HEK293 (cell line): ENCODE measurements around the gene USP46.

Source experiments
- CTCF ChIA-PET: fragments of 350-600 bp; formaldehyde crosslinking; extraction: SDS; loops from one replicate; lab custom pipeline; 2021; ENCODE audit warnings: antibody characterized with exemption; lab: Yijun Ruan, JAX
- POLR2A ChIA-PET: fragments of 300-600 bp; formaldehyde crosslinking; extraction: SDS; loops from one replicate; lab custom pipeline; 2020; ENCODE audit warnings: antibody characterized with exemption, inconsistent platforms; lab: Yijun Ruan, JAX
- H3K27ac ChIP-seq: fragments of 200-500 bp; sonication (Bioruptor generic); 2 replicates; pipeline ENCODE4 v1.5.1; 2014; ENCODE audit warnings: low read depth, low read length, control low read depth, inconsistent platforms; ENCODE audit errors: extremely low read depth
- H3K36me3 ChIP-seq, 2 experiments: fragments of 200-500 bp in 1 of 2; sonication (Bioruptor generic) in 1 of 2; 1 replicate in 1 of 2; 2 replicates in 1 of 2; pipeline ENCODE4 v1.5.1; 2014 to 2017; ENCODE audit warnings: inconsistent platforms in 2 of 2, low read length in 2 of 2; ENCODE audit not compliant: control insufficient read depth in 2 of 2, insufficient read depth in 1 of 2
- H3K4me1 ChIP-seq: fragments of 200-500 bp; sonication (Bioruptor generic); 2 replicates; pipeline ENCODE4 v1.5.1; 2014; ENCODE audit warnings: mild to moderate bottlenecking, low read length, inconsistent platforms; ENCODE audit not compliant: control insufficient read depth, insufficient read depth
- H3K4me3 ChIP-seq: 2 replicates; pipeline ENCODE4 v1.5.1; 2011; ENCODE audit warnings: low read depth, mild to moderate bottlenecking, control low read depth, low read length, moderate library complexity
- H3K9me3 ChIP-seq: fragments of 200-500 bp; sonication (Bioruptor generic); 2 replicates; pipeline ENCODE4 v1.5.1; 2014; ENCODE audit warnings: low read depth, low read length, inconsistent platforms; ENCODE audit not compliant: control insufficient read depth, insufficient read depth
- EGR2 ChIP-seq: fragments of 450-650 bp; formaldehyde crosslinking; IDR thresholded peaks from 2 replicates; pipeline ENCODE4 v1.5.1; 2016; ENCODE audit warnings: low read depth, missing biosample characterization, missing genetic modification characterization
- GLIS1 ChIP-seq: fragments of 450-650 bp; formaldehyde crosslinking; IDR thresholded peaks from 2 replicates; pipeline ENCODE4 v1.5.1; 2016; ENCODE audit warnings: missing biosample characterization, missing genetic modification characterization
- HOXD13 ChIP-seq: sonication (generic); formaldehyde crosslinking; IDR thresholded peaks from 2 replicates; pipeline ENCODE4 v1.8.0; 2022; ENCODE audit warnings: missing genetic modification reagents, borderline replicate concordance
- SCRT2 ChIP-seq: fragments of 450-650 bp; formaldehyde crosslinking; IDR thresholded peaks from 2 replicates; pipeline ENCODE4 v1.5.1; 2016; ENCODE audit warnings: missing biosample characterization, missing genetic modification characterization
- ZBTB1 ChIP-seq: fragments of 450-650 bp; formaldehyde crosslinking; IDR thresholded peaks from 2 replicates; pipeline ENCODE4 v1.5.1; 2016; ENCODE audit warnings: missing biosample characterization, missing genetic modification characterization
- ZBTB20 ChIP-seq: fragments of 450-650 bp; formaldehyde crosslinking; IDR thresholded peaks from 2 replicates; pipeline ENCODE4 v1.5.1; 2016; ENCODE audit warnings: missing biosample characterization, missing genetic modification characterization
- ZIC2 ChIP-seq: fragments of 450-650 bp; formaldehyde crosslinking; IDR thresholded peaks from 2 replicates; pipeline ENCODE4 v1.5.1; 2016; ENCODE audit warnings: missing biosample characterization, missing genetic modification characterization
- ZNF239 ChIP-seq: fragments of 450-650 bp; formaldehyde crosslinking; IDR thresholded peaks from 2 replicates; pipeline ENCODE4 v1.5.1; 2016; ENCODE audit warnings: missing biosample characterization, missing genetic modification characterization
- ZNF311 ChIP-seq: fragments of 450-650 bp; formaldehyde crosslinking; IDR thresholded peaks from 2 replicates; pipeline ENCODE4 v1.5.1; 2017; ENCODE audit warnings: missing biosample characterization, missing genetic modification characterization, borderline replicate concordance
- ZNF423 ChIP-seq: fragments of 450-650 bp; formaldehyde crosslinking; IDR thresholded peaks from 2 replicates; pipeline ENCODE4 v1.5.1; 2016; ENCODE audit warnings: missing biosample characterization, missing genetic modification characterization
- ZNF48 ChIP-seq: fragments of 450-650 bp; formaldehyde crosslinking; IDR thresholded peaks from 2 replicates; pipeline ENCODE4 v1.5.1; 2016; ENCODE audit warnings: missing biosample characterization, missing genetic modification characterization
- ZNF549 ChIP-seq: fragments of 450-650 bp; IDR thresholded peaks from 2 replicates; pipeline ENCODE4 v1.5.1; 2018; ENCODE audit warnings: missing biosample characterization, missing genetic modification characterization, mild to moderate bottlenecking, inconsistent platforms, moderate library complexity
- ZNF585B ChIP-seq: fragments of 450-650 bp; formaldehyde crosslinking; IDR thresholded peaks from 2 replicates; pipeline ENCODE4 v1.5.1; 2016; ENCODE audit warnings: missing biosample characterization, missing genetic modification characterization
- ZNF626 ChIP-seq: fragments of 450-650 bp; sonication (Bioruptor Pico); formaldehyde crosslinking; IDR thresholded peaks from 2 replicates; pipeline ENCODE4 v1.5.1; 2018; ENCODE audit warnings: missing biosample characterization, missing genetic modification characterization, inconsistent platforms
- ZNF707 ChIP-seq: fragments of 450-650 bp; formaldehyde crosslinking; IDR thresholded peaks from 2 replicates; pipeline ENCODE4 v1.5.1; 2016; ENCODE audit warnings: missing biosample characterization, missing genetic modification characterization
- ZNF843 ChIP-seq: fragments of 450-650 bp; formaldehyde crosslinking; IDR thresholded peaks from 2 replicates; pipeline ENCODE4 v1.5.1; 2016; ENCODE audit warnings: missing biosample characterization, missing genetic modification characterization
- ZXDB ChIP-seq: fragments of 450-650 bp; formaldehyde crosslinking; IDR thresholded peaks from 2 replicates; pipeline ENCODE4 v1.5.1; 2016; ENCODE audit warnings: missing biosample characterization, missing genetic modification characterization
- TF ChIP-seq, protein P1 (sequence below): fragments of 450-650 bp; formaldehyde crosslinking; IDR thresholded peaks from 2 replicates; pipeline ENCODE4 v1.5.1; 2016; ENCODE audit warnings: missing biosample characterization, missing genetic modification characterization, borderline replicate concordance
- TF ChIP-seq, protein P2 (sequence below): IDR thresholded peaks from 2 replicates; pipeline ENCODE4 v1.6.1; 2011; ENCODE audit warnings: mild to moderate bottlenecking, low read depth, low read length, borderline replicate concordance
- TF ChIP-seq, protein P3 (sequence below): fragments of 450-650 bp; formaldehyde crosslinking; IDR thresholded peaks from 2 replicates; pipeline ENCODE4 v1.5.1; 2017; ENCODE audit warnings: missing biosample characterization, missing genetic modification characterization
- TF ChIP-seq, protein P4 (sequence below): fragments of 450-650 bp; formaldehyde crosslinking; IDR thresholded peaks from 2 replicates; pipeline ENCODE4 v1.5.1; 2017; ENCODE audit warnings: missing biosample characterization, missing genetic modification characterization

USP46 gene

DNA sequence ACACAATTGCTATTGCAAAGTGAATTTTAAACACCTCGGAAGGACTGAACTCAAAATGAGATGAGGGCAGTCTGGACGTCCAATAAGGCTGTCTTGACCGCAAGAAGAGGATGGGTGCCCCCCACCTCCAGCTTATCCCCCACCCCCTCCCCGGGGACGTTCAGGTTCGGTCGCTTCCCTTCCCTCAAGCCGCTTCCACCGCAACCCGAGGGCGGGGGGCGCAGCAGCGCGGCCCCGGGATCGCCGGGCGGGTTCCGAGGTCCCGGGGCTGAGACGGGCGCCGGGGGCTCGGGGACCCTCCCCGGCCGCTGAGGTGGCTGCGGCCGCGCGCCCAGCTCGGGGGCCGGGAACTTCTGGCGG lies 480 bp downstream of the USP46 start:
- peak overlapping the region; percentile 75 for H3K4me3 ChIP-seq
- CTCF ChIA-PET = interaction anchor here (0.6 to 3.3 kb wide), 3 partner anchors 10 to 113 kb away, joined by 3 to 10 read pairs (median 4); no protein-coding TSS in a partner anchor
- POLR2A ChIA-PET = interaction anchor here (0.6 to 2.9 kb wide), 5 partner anchors 15 to 64 kb away, joined by 3 to 16 read pairs (median 3); no protein-coding TSS in a partner anchor
- no peaks in the 10 kb centered on the region for H3K9me3 ChIP-seq
- peaks cover 11% of the 10 kb centered on the region for H3K4me1 ChIP-seq
- peaks cover 0 to 6% of the 10 kb centered on the region in 2 experiments; a peak in 1 of 3 replicates for H3K36me3 ChIP-seq
- H3K27ac ChIP-seq = peak overlapping the region; percentile 81; the same call in 1 of the 2 replicates
- TF ChIP-seq ZBTB1 (tag by site-specific recombination) (no peak), ZNF311 (tag by site-specific recombination) (no peak), ZNF48 (tag by site-specific recombination) (no peak), EGR2 (tag by site-specific recombination) (no peak), ZNF843 (no peak), ZNF585B (tag by site-specific recombination) (no peak), ZNF423 (no peak), HOXD13 (no peak), ZNF707 (no peak)
- TF ChIP-seq, protein P1, sequence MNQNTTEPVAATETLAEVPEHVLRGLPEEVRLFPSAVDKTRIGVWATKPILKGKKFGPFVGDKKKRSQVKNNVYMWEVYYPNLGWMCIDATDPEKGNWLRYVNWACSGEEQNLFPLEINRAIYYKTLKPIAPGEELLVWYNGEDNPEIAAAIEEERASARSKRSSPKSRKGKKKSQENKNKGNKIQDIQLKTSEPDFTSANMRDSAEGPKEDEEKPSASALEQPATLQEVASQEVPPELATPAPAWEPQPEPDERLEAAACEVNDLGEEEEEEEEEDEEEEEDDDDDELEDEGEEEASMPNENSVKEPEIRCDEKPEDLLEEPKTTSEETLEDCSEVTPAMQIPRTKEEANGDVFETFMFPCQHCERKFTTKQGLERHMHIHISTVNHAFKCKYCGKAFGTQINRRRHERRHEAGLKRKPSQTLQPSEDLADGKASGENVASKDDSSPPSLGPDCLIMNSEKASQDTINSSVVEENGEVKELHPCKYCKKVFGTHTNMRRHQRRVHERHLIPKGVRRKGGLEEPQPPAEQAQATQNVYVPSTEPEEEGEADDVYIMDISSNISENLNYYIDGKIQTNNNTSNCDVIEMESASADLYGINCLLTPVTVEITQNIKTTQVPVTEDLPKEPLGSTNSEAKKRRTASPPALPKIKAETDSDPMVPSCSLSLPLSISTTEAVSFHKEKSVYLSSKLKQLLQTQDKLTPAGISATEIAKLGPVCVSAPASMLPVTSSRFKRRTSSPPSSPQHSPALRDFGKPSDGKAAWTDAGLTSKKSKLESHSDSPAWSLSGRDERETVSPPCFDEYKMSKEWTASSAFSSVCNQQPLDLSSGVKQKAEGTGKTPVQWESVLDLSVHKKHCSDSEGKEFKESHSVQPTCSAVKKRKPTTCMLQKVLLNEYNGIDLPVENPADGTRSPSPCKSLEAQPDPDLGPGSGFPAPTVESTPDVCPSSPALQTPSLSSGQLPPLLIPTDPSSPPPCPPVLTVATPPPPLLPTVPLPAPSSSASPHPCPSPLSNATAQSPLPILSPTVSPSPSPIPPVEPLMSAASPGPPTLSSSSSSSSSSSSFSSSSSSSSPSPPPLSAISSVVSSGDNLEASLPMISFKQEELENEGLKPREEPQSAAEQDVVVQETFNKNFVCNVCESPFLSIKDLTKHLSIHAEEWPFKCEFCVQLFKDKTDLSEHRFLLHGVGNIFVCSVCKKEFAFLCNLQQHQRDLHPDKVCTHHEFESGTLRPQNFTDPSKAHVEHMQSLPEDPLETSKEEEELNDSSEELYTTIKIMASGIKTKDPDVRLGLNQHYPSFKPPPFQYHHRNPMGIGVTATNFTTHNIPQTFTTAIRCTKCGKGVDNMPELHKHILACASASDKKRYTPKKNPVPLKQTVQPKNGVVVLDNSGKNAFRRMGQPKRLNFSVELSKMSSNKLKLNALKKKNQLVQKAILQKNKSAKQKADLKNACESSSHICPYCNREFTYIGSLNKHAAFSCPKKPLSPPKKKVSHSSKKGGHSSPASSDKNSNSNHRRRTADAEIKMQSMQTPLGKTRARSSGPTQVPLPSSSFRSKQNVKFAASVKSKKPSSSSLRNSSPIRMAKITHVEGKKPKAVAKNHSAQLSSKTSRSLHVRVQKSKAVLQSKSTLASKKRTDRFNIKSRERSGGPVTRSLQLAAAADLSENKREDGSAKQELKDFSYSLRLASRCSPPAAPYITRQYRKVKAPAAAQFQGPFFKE (tag by site-specific recombination) = no peak
- TF ChIP-seq, protein P2, sequence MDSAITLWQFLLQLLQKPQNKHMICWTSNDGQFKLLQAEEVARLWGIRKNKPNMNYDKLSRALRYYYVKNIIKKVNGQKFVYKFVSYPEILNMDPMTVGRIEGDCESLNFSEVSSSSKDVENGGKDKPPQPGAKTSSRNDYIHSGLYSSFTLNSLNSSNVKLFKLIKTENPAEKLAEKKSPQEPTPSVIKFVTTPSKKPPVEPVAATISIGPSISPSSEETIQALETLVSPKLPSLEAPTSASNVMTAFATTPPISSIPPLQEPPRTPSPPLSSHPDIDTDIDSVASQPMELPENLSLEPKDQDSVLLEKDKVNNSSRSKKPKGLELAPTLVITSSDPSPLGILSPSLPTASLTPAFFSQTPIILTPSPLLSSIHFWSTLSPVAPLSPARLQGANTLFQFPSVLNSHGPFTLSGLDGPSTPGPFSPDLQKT = no peak
- TF ChIP-seq, all 188 proteins: peak for 0

DNA sequence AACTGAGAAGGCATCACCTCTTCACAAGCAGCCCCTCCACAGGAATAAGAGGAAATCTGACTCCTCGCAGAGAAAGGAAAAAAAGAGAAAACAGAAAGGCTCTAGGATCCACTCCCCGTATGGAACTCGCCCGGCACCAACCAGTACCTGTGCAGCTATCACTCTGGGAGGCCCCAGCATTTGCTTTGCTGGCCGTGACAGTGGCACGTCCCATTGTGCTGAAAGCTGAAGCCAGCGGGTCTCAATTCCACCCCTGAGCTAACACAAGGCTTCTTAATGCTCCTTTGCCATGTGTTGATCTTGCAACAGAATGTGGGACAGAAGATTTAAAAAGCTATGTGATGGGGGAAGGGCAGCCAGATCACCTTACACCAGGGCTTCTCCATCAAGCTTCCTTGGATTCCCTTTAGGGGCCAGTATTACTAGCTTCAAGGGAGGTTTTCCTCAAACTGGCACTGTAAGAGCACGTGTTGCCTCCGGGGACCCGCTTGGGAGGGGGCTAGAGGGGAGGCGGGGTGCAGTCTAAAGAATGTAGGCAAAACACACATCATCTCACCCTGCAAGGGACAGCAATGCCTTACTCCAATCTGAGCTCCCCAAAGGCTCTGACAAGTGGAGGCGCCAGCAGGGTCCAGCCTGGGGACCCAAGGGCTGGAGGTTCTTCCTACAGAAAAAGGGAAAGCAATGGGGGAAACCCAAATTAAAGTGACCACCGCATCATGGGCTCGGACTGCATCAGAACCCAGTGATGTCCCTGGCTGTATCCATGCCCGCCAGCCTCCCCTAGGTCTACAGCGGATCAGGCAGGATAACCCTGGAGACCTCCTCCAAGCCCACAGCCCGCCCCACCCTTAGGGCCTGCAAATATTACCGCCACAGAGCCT lies 1.2 kb downstream of the USP46 start:
- peak overlapping the region; percentile 1; the same call in 1 of the 2 replicates for H3K27ac ChIP-seq
- peaks cover 13% of the 10 kb centered on the region for H3K4me1 ChIP-seq
- ChIA-PET CTCF (interaction anchor here (0.6 to 3.3 kb wide), 3 partner anchors 9 to 112 kb away, joined by 3 to 10 read pairs (median 4); no protein-coding TSS in a partner anchor), POLR2A (interaction anchor here (0.7 to 2.9 kb wide), 5 partner anchors 10 to 815 kb away, joined by 3 to 16 read pairs (median 3); partner anchors contain the start of gene DCUN1D4)
- peak overlapping the region; percentile 75 for H3K4me3 ChIP-seq
- H3K36me3 ChIP-seq = peaks cover 0 to 6% of the 10 kb centered on the region in 2 experiments; a peak in 1 of 3 replicates
- no peaks in the 10 kb centered on the region for H3K9me3 ChIP-seq
- TF ChIP-seq, protein P3, sequence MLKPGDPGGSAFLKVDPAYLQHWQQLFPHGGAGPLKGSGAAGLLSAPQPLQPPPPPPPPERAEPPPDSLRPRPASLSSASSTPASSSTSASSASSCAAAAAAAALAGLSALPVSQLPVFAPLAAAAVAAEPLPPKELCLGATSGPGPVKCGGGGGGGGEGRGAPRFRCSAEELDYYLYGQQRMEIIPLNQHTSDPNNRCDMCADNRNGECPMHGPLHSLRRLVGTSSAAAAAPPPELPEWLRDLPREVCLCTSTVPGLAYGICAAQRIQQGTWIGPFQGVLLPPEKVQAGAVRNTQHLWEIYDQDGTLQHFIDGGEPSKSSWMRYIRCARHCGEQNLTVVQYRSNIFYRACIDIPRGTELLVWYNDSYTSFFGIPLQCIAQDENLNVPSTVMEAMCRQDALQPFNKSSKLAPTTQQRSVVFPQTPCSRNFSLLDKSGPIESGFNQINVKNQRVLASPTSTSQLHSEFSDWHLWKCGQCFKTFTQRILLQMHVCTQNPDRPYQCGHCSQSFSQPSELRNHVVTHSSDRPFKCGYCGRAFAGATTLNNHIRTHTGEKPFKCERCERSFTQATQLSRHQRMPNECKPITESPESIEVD (tag by site-specific recombination) = 0 out of 2 replicates have a peak, but pooled peaks have one; percentile 11
- TF ChIP-seq ZXDB (tag by site-specific recombination) (0 out of 2 replicates have a peak, but pooled peaks have one; percentile 40), ZNF239 (peak; percentile 86; the same call in 1 of the 2 replicates), ZNF549 (tag by site-specific recombination) (no peak), ZNF626 (tag by site-specific recombination) (no peak), GLIS1 (tag by site-specific recombination) (peak; percentile 46; the same call in 1 of the 2 replicates), ZBTB20 (tag by site-specific recombination) (peak; percentile 19; the same call in 1 of the 2 replicates), ZIC2 (tag by site-specific recombination) (peak; percentile 64), SCRT2 (tag by site-specific recombination) (peak; percentile 77)
- TF ChIP-seq, protein P4, sequence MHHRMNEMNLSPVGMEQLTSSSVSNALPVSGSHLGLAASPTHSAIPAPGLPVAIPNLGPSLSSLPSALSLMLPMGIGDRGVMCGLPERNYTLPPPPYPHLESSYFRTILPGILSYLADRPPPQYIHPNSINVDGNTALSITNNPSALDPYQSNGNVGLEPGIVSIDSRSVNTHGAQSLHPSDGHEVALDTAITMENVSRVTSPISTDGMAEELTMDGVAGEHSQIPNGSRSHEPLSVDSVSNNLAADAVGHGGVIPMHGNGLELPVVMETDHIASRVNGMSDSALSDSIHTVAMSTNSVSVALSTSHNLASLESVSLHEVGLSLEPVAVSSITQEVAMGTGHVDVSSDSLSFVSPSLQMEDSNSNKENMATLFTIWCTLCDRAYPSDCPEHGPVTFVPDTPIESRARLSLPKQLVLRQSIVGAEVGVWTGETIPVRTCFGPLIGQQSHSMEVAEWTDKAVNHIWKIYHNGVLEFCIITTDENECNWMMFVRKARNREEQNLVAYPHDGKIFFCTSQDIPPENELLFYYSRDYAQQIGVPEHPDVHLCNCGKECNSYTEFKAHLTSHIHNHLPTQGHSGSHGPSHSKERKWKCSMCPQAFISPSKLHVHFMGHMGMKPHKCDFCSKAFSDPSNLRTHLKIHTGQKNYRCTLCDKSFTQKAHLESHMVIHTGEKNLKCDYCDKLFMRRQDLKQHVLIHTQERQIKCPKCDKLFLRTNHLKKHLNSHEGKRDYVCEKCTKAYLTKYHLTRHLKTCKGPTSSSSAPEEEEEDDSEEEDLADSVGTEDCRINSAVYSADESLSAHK (tag by site-specific recombination) = no peak
